H9 (cell line): ENCODE measurements around the gene ABCA7. TPM values are rescaled to one million over a fixed set of nuclear protein-coding genes. Genes with fewer than 3 reads are reported as not detected.

Source experiments
- DNase-seq: peaks from one replicate; pipeline ENCODE4 v3.0.0-alpha.2; 2017
- H2AFZ ChIP-seq: one replicate; pipeline ENCODE4 v1.6.1; 2013; ENCODE audit warnings: mild to moderate bottlenecking, low read length, control low read depth, moderate library complexity
- H2AK5ac ChIP-seq: 2 replicates; pipeline ENCODE4 v1.6.1; 2013; ENCODE audit warnings: low read length, control low read depth, mixed read lengths; ENCODE audit not compliant: insufficient read length
- H2BK120ac ChIP-seq: one replicate; pipeline ENCODE4 v1.6.1; 2013; ENCODE audit warnings: low read depth, mild to moderate bottlenecking, low read length, control low read depth, inconsistent platforms; ENCODE audit not compliant: poor library complexity, severe bottlenecking
- H2BK12ac ChIP-seq: 2 replicates; pipeline ENCODE4 v1.6.1; 2013; ENCODE audit warnings: low read length, control low read depth, mixed read lengths, low read depth; ENCODE audit not compliant: insufficient read length
- H2BK15ac ChIP-seq: 2 replicates; pipeline ENCODE4 v1.6.1; 2013; ENCODE audit warnings: low read depth, low read length, control low read depth
- H2BK20ac ChIP-seq: one replicate; pipeline ENCODE4 v1.6.1; 2013; ENCODE audit warnings: low read depth, mild to moderate bottlenecking, low read length, control low read depth, inconsistent platforms; ENCODE audit not compliant: poor library complexity, severe bottlenecking
- H2BK5ac ChIP-seq: 2 replicates; pipeline ENCODE4 v1.6.1; 2013; ENCODE audit warnings: low read length, control low read depth, mixed read lengths; ENCODE audit not compliant: insufficient read length
- H3K14ac ChIP-seq: 2 replicates; pipeline ENCODE4 v1.6.1; 2013; ENCODE audit warnings: low read length, control low read depth; ENCODE audit not compliant: insufficient read depth
- H3K18ac ChIP-seq: 2 replicates; pipeline ENCODE4 v1.6.1; 2013; ENCODE audit warnings: low read depth, mild to moderate bottlenecking, mixed read lengths, low read length, control low read depth; ENCODE audit not compliant: insufficient read length
- H3K23ac ChIP-seq: 2 replicates; pipeline ENCODE4 v1.6.1; 2013; ENCODE audit warnings: low read length, control low read depth, mixed read lengths, low read depth; ENCODE audit not compliant: insufficient read length
- H3K23me2 ChIP-seq: 2 replicates; pipeline ENCODE4 v1.6.1; 2013; ENCODE audit warnings: low read depth, mild to moderate bottlenecking, mixed read lengths, low read length, control low read depth; ENCODE audit not compliant: insufficient read length, poor library complexity, severe bottlenecking
- H3K27ac ChIP-seq: 2 replicates; pipeline ENCODE4 v1.5.1; 2013; ENCODE audit warnings: low read length, control low read depth, mixed read lengths, low read depth; ENCODE audit not compliant: insufficient read length
- H3K27me3 ChIP-seq: 2 replicates; pipeline ENCODE4 v1.6.1; 2013; ENCODE audit warnings: low read length, control low read depth, inconsistent platforms; ENCODE audit not compliant: insufficient read depth
- H3K4ac ChIP-seq: 2 replicates; pipeline ENCODE4 v1.6.1; 2013; ENCODE audit warnings: low read depth, mild to moderate bottlenecking, control low read depth, inconsistent platforms, low read length, moderate library complexity
- H3K4me1 ChIP-seq: 2 replicates; pipeline ENCODE4 v1.6.1; 2013; ENCODE audit warnings: low read length, control low read depth, inconsistent platforms; ENCODE audit not compliant: insufficient read depth
- H3K4me2 ChIP-seq: 2 replicates; pipeline ENCODE4 v1.6.1; 2013; ENCODE audit warnings: low read length, control low read depth, mixed read lengths; ENCODE audit not compliant: insufficient read length, insufficient read depth
- H3K56ac ChIP-seq: 2 replicates; pipeline ENCODE4 v1.6.1; 2013; ENCODE audit warnings: low read depth, mild to moderate bottlenecking, mixed read lengths, low read length, control low read depth; ENCODE audit not compliant: insufficient read length
- H3K79me1 ChIP-seq: 2 replicates; pipeline ENCODE4 v1.6.1; 2013; ENCODE audit warnings: low read depth, mild to moderate bottlenecking, moderate library complexity, low read length, control low read depth, inconsistent platforms; ENCODE audit not compliant: insufficient read depth, poor library complexity, severe bottlenecking
- H3K79me2 ChIP-seq: 2 replicates; pipeline ENCODE4 v1.6.1; 2013; ENCODE audit warnings: low read length, control low read depth, inconsistent platforms; ENCODE audit not compliant: insufficient read depth
- H3K9ac ChIP-seq: 2 replicates; pipeline ENCODE4 v1.6.1; 2013; ENCODE audit warnings: low read length, control low read depth, mixed read lengths; ENCODE audit not compliant: insufficient read length; ENCODE audit errors: extremely low read depth
- H3K9me3 ChIP-seq: one replicate; pipeline ENCODE4 v1.6.1; 2013; ENCODE audit warnings: low read depth, low read length, inconsistent platforms; ENCODE audit not compliant: control insufficient read depth
- H3T11ph ChIP-seq: one replicate; pipeline ENCODE4 v1.6.1; 2013; ENCODE audit warnings: mild to moderate bottlenecking, low read length, control low read depth, inconsistent platforms
- H4K20me1 ChIP-seq: one replicate; pipeline ENCODE4 v1.6.1; 2013; ENCODE audit not compliant: control insufficient read depth, insufficient read length, insufficient read depth
- H4K5ac ChIP-seq: 2 replicates; pipeline ENCODE4 v1.6.1; 2013; ENCODE audit warnings: low read depth, mild to moderate bottlenecking, mixed read lengths, low read length, control low read depth; ENCODE audit not compliant: insufficient read length
- H4K8ac ChIP-seq: replicated peaks from 2 replicates; pipeline ENCODE4 v1.6.1; 2013; ENCODE audit warnings: low read length, control low read depth, mixed read lengths, low read depth; ENCODE audit not compliant: insufficient read length
- H4K91ac ChIP-seq: 2 replicates; pipeline ENCODE4 v1.6.1; 2013; ENCODE audit warnings: low read depth, mild to moderate bottlenecking, moderate library complexity, mixed read lengths, low read length, control low read depth; ENCODE audit not compliant: insufficient read length
- H3K27ac Mint-ChIP-seq, 3 experiments: 2 replicates in 2 of 3; 3 replicates in 1 of 3; pipeline ENCODE4 v1.8.0; 2020 to 2021; ENCODE audit warnings: mixed read lengths in 3 of 3, mild to moderate bottlenecking in 1 of 3, moderate library complexity in 1 of 3
- H3K27me3 Mint-ChIP-seq: 2 replicates; pipeline ENCODE4 v1.8.0; 2021; ENCODE audit warnings: low read depth, mild to moderate bottlenecking, moderate library complexity, mixed read lengths
- H3K36me3 Mint-ChIP-seq, 3 experiments: 2 replicates in 2 of 3; 3 replicates in 1 of 3; pipeline ENCODE4 v1.8.0; 2020 to 2021; ENCODE audit warnings: low read depth in 3 of 3, mixed read lengths in 3 of 3; ENCODE audit not compliant: insufficient read depth in 1 of 3
- H3K4me1 Mint-ChIP-seq, 2 experiments: 2 replicates each; pipeline ENCODE4 v1.8.0; 2020; ENCODE audit warnings: mixed read lengths in 2 of 2
- H3K4me3 Mint-ChIP-seq, 2 experiments: 2 replicates in 1 of 2; 3 replicates in 1 of 2; pipeline ENCODE4 v1.8.0; 2020 to 2021; ENCODE audit warnings: mild to moderate bottlenecking in 2 of 2, mixed read lengths in 2 of 2, moderate library complexity in 1 of 2
- H3K9me3 Mint-ChIP-seq, 2 experiments: 2 replicates in 1 of 2; 3 replicates in 1 of 2; pipeline ENCODE4 v1.8.0; 2020; ENCODE audit warnings: mild to moderate bottlenecking in 2 of 2, mixed read lengths in 2 of 2, moderate library complexity in 1 of 2
- WGBS: extraction: QIAGEN DNeasy Blood & Tissue Kit; methylation state at CpG from one replicate; pipeline ENCODE4 v1.1.7; 2013; ENCODE audit warnings: missing lambda C conversion rate, low lambda C conversion rate, mixed read lengths; ENCODE audit not compliant: insufficient read length; ENCODE audit errors: extremely low coverage; 5-methylcytosine and 5-hydroxymethylcytosine counted together
- total RNA-seq: library from RNA; stranded (reverse); gene quantifications from 2 replicates; pipeline ENCODE4 v1.2.1, GENCODE V29; 2021
- TF ChIP-seq, protein P1 (sequence below): fragments of 200-600 bp; sonication (generic); conservative IDR thresholded peaks from 3 replicates; pipeline ENCODE4 v1.8.0; 2021; ENCODE audit warnings: antibody characterized with exemption, mild to moderate bottlenecking

The ABCA7 gene
- total RNA-seq, 1 experiment from 2014 or later, result 34.6 TPM

- Histone ChIP-seq H3K23me2 (no peaks in the 10 kb centered on the region), H3K9ac (no peak overlapping the region), H2BK15ac (no peak overlapping the region), H2BK120ac (no peak overlapping the region), H4K91ac (no peak overlapping the region), H3K18ac (no peak overlapping the region), H3K9me3 (peaks cover 19% of the 10 kb centered on the region), H2BK12ac (no peak overlapping the region), H3K23ac (no peak overlapping the region), H3T11ph (no peak overlapping the region), H3K27ac (no peak overlapping the region), H3K4me2 (no peak overlapping the region), H3K79me2 (no peaks in the 10 kb centered on the region), H3K4me1 (no peaks in the 10 kb centered on the region), H3K56ac (no peak overlapping the region), H2AFZ (no peak overlapping the region), H3K4ac (no peak overlapping the region), H2AK5ac (no peak overlapping the region), H2BK20ac (no peak overlapping the region), H4K8ac (no peak overlapping the region), H4K20me1 (no peaks in the 10 kb centered on the region), H4K5ac (no peak overlapping the region), H3K79me1 (no peaks in the 10 kb centered on the region), H3K14ac (no peak overlapping the region), H3K27me3 (no peaks in the 10 kb centered on the region), H2BK5ac (no peak overlapping the region)
- DNase-seq, result no peak
- TF ChIP-seq, protein P1, sequence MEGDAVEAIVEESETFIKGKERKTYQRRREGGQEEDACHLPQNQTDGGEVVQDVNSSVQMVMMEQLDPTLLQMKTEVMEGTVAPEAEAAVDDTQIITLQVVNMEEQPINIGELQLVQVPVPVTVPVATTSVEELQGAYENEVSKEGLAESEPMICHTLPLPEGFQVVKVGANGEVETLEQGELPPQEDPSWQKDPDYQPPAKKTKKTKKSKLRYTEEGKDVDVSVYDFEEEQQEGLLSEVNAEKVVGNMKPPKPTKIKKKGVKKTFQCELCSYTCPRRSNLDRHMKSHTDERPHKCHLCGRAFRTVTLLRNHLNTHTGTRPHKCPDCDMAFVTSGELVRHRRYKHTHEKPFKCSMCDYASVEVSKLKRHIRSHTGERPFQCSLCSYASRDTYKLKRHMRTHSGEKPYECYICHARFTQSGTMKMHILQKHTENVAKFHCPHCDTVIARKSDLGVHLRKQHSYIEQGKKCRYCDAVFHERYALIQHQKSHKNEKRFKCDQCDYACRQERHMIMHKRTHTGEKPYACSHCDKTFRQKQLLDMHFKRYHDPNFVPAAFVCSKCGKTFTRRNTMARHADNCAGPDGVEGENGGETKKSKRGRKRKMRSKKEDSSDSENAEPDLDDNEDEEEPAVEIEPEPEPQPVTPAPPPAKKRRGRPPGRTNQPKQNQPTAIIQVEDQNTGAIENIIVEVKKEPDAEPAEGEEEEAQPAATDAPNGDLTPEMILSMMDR, result no peak
- H3K9me3 Mint-ChIP-seq, result no peaks in the 10 kb centered on the region
- no peak overlapping the region for H3K4me3 Mint-ChIP-seq
- H3K27me3 Mint-ChIP-seq, result no peaks in the 10 kb centered on the region; the same call in none of the 2 replicates
- no peak overlapping the region for H3K27ac Mint-ChIP-seq
- H3K4me1 Mint-ChIP-seq, result peaks cover 2 to 15% of the 10 kb centered on the region in 2 experiments; a peak in 3 of 4 replicates
- WGBS, result no CpG with 5 or more reads among the region's 14 CpGs
- H3K36me3 Mint-ChIP-seq, result peaks cover 2 to 17% (median 12%) of the 10 kb centered on the region in 3 experiments; a peak in 4 of 7 replicates
Measured at GRCh38 chr19:1055028-1055425, 15.1 kb downstream of the ABCA7 start.
